Liver (tissue), 3 donors: Measurements from ENCODE around the gene SP110.

Source experiments
- GABPA ChIP-seq, 2 donors: IDR thresholded peaks in 1 of 2; conservative IDR thresholded peaks in 1 of 2; 2 replicates each; pipeline ENCODE4 v1.6.1; 2016; ENCODE audit warnings: antibody characterized with exemption in 2 of 2, mild to moderate bottlenecking in 1 of 2, moderate library complexity in 1 of 2
- TF ChIP-seq, protein P1 (sequence below): fragments of 150-350 bp; IDR thresholded peaks from 2 replicates; pipeline ENCODE4 v1.5.1; 2017; ENCODE audit warnings: improper control_type of control experiment, low read depth, low read length; ENCODE audit not compliant: missing input control
- donor health status: healthy.
- donor health status: healthy.

DNA sequence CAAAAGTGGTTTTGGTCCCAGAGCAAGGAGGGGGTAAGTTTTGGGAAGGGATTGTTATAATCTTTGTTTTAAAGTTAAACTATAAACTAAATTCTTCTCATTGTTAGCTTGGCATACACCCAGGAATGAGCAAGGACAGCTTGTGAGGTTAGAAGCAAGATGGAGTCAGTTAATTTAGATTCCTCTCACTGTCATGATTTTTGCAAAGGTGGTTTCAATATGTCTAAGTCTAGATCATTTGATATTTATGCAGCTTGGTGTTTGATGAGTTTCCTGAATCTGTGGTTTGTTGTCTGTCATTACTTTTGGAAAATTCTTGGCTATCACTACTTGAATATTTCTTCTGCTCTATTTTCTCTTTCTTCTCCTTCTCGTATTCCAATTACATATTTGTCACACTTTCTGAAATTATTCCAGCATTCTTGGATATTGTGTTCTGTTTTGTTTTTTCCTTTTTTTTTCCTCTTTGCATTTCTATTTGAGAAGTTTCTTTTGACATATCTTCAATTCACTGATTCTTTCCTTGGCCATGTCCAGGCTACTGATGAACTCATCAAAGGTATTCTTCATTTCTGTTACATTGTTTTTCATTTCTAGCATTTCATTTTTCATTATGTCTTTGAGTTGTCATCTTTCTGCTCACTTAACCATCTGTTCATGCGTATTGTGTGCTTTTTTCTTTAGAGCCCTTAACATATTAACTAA is 10.9 kb upstream of the SP110 start:
- TF ChIP-seq, protein P1, sequence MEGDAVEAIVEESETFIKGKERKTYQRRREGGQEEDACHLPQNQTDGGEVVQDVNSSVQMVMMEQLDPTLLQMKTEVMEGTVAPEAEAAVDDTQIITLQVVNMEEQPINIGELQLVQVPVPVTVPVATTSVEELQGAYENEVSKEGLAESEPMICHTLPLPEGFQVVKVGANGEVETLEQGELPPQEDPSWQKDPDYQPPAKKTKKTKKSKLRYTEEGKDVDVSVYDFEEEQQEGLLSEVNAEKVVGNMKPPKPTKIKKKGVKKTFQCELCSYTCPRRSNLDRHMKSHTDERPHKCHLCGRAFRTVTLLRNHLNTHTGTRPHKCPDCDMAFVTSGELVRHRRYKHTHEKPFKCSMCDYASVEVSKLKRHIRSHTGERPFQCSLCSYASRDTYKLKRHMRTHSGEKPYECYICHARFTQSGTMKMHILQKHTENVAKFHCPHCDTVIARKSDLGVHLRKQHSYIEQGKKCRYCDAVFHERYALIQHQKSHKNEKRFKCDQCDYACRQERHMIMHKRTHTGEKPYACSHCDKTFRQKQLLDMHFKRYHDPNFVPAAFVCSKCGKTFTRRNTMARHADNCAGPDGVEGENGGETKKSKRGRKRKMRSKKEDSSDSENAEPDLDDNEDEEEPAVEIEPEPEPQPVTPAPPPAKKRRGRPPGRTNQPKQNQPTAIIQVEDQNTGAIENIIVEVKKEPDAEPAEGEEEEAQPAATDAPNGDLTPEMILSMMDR = no peak
- TF ChIP-seq GABPA (IDR thresholded peaks at IDR 0.05 in 1 of 2, conservative IDR thresholded peaks at IDR 0.05 in 1 of 2) = no peak
